Inflammatory macrophage treated with lipopolysaccharide for 4 hours (primary cell): ENCODE data around the gene GOLGA8M.
"Not testable (repeated sequence)": the region's sequence is repeated elsewhere in the genome, so short reads cannot be mapped to it uniquely, and the experiment has no call there.

Experiments used
- DNase-seq: peaks from one replicate; pipeline ENCODE4 v3.0.0-alpha.2; 2020

GOLGA8M gene, protein sequence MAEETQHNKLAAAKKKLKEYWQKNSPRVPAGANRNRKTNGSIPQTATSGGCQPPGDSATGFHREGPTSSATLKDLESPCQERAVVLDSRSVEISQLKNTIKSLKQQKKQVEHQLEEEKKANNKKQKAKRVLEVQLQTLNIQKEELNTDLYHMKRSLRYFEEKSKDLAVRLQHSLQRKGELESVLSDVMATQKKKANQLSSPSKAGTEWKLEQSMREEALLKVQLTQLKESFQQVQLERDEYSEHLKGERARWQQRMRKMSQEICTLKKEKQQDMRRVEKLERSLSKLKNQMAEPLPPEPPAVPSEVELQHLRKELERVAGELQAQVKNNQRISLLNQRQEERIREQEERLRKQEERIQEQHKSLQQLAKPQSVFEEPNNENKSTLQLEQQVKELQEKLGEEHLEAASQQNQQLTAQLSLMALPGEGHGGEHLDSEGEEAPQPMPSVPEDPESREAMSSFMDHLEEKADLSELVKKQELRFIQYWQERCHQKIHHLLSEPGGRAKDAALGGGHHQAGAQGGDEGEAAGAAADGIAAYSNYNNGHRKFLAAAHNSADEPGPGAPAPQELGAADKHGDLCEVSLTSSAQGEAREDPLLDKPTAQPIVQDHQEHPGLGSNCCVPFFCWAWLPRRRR

DNA sequence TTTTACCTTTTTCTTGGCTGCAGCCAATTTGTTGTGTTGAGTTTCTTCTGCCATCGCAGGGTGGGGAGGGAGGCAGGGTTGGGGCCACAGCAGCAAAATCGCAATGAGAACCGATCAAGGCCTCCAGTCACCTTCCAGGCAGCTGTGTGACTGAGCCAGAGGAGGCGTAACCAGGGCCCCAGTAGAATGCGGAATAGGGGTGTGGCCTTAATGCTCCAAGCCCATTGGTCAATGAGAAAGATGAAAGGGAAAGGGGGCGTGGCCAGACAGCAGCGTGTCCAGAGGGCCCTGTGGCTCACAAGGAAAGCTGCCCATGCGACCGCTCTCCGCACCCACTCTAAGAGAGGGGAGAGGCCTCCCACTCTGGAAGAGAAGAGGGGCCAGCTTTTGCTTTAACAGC, at the start of gene GOLGA8M:
Gene GOLGA8M (minus strand): TSS at position 152 of the 400 bp plus-strand sequence. CDS start 98 bp downstream, at position 54.
- DNase-seq = not testable (repeated sequence)

DNA sequence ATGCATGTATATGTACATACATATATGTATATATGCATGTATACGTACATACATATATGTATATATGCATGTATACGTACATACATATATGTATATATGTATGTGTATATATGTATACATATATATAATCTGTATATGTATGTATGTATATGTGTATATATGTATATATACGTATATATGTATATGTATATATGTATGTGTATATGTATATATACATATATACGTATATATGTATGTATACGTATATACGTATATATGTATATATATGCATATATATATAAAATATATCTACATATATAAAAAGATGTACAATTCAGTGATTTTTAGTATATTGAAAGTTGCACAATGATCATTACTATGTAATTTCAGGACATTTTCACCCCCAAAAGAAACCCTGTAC, 30.7 kb upstream of the GOLGA8M start:
- DNase-seq = not testable (repeated sequence)

DNA sequence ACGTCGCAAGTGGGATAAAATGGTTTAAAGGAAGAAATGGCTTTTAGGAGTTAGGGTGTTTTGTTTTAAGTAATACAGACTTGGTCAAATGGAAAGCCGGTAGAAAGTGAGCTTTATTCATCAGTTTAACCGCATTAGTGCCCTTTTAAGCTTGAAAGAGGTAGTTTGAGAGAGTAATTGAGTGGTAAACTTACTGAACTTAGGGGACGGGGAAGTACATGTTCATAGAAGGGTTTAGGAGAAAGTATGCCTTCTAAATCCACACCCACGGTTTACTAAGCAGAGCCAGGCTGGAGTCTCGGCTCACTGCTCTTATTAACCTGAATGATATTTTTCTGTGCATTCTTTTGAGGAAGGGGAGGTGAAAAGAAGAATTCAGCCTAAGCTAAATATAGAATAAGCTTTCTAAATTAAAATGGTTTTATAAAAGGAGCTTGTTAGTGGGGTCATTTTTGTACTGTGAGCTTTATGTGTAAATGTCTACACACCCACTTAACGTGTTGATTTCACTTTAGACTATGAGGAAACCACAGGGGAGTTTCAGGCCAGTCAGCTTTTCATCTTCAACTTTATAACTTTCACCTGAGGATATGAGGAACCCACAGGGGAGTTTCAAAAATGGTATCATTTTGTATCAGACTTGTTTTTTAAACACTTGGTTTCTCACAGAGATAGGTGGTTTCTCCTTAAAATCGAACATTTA, 26.5 kb upstream of the GOLGA8M start:
- not testable (repeated sequence) for DNase-seq

DNA sequence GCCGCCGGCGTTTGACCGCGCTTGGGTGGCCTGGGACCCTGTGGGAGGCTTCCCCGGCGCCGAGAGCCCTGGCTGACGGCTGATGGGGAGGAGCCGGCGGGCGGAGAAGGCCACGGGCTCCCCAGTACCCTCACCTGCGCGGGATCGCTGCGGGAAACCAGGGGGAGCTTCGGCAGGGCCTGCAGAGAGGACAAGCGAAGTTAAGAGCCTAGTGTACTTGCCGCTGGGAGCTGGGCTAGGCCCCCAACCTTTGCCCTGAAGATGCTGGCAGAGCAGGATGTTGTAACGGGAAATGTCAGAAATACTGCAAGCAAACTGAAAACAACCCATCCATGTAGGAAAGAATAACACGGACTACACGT, 26.0 kb upstream of the GOLGA8M start:
- DNase-seq = not testable (repeated sequence)

DNA sequence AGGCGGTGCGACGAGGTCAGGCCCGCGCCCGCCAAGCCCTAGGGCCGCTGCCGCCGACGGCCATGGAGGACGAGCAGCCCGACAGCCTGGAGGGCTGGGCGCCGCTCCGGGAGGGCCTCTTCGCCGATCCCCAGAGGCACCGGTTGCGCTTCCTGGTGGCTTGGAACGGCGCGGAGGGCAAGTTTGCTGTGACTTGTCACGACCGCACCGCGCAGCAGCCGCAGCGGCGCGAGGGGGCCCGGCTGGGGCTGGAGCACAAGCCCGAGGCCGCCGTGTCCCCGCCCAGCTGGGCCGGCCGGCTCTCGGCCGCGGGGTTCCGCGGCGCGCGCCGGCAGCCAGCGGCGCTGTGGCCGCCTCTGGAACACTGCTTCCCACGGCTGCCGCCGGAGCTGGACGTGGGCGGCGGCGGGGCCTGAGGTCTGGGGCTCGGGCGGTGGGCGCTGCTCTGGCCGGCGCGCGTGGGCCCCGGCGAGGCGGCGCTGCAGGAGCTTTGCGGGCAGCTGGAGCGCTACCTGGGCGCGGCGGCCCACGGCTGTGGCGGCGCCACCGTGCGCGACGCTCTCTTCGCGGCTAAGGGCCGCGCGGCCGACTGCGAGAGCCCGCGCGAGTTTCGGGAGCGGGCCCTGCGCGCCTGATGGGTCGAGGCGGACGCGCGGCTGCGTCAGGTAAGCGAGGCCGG, 25.4 kb upstream of the GOLGA8M start:
- peak; percentile 26 for DNase-seq

DNA sequence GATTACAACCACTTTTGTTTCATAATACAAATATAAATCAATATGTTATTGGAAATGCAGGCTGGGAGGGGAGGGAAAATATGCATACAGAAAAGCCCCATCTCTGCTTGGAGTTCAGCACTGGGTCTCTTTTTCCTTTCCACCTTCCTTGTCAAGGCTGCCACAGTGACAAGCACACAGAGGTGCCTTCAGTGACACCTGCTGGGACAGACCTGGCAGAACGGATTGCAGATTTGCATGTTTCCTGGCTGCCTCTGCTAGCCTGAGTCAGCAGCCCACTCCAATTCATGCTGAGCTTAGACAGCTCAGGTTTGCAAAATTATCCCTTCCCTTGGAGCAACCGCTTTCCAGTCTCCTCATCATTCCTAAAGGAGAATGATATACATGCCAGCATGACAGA, 15.8 kb upstream of the GOLGA8M start:
- not testable (repeated sequence) for DNase-seq

DNA sequence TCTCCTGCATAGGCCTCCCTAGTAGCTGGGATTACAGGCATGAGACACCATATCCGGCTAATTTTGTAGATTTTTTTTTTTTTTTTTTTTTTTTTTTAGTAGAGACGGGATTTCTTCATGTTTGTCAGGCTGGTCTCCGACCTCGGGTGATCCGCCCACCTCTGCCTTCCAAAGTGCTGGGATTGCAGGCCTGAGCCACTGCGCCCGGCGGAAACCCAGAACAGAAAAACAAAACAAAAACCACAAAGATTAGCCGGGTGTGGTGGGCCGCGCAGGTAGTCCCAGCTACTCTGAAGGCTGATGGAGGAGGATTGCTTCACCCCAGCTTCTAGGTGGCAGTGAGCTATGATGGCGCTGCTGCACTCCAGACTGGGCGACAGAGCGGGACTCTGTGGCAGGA, 14.8 kb upstream of the GOLGA8M start:
- DNase-seq = not testable (repeated sequence)

DNA sequence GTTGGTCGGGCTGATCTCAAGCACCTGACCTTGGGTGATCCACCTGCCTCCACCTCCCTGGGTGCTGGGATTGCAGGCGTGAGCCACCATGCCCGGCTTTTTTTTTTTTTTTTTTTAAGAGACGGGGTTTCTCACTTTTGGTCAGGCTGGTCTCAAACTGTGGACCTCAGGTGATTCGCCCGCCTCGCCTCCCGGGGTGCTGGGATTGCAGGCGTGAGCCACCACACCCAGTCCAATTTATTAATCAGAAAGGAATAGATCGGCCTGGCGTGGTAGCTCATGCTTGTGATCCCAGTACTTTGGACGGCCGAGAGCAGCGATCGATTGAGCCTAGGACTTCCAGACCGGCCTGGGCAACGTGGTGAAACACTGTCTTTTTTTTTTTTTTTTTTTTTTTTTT, 13.9 kb upstream of the GOLGA8M start:
- no peak for DNase-seq

DNA sequence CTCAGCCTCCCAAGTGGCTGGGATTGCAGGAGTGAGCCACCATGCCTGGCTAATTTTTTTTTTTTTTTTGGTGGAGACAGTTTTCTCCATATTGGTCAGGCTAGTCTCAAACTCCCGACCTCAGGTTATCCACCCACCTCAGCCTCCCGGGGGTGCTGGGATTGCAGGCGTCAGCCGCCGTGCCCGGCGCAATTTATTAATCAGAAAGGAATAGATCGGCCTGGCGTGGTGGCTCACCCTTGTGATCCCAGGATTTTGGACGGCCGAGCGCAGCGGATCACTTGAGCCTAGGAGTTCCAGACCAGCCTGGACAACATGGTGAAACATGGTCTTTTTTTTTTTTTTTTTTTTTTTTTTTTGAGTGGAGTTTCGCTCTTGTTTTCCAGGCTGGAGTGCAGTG, 13.3 kb upstream of the GOLGA8M start:
- DNase-seq = no peak

DNA sequence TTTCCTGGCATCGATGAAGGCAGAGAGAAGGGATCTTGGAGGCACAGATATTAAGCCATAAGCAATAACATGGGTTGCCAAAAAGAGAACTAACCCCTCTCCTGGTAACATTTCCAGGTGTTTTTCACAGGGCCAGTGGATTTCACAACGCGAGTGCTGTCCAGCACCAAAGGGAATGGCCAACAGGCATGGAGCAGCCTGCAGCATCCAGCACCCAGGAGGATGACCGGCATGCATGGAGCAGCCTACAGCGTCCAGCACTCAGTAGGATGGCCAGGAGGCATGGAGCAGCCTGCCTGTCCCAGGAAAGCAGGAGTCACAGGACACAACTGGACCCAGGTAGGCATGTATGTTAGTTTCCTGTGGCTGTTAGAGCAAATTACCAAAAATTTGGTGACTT, 11.8 kb upstream of the GOLGA8M start:
- DNase-seq = not testable (repeated sequence)

DNA sequence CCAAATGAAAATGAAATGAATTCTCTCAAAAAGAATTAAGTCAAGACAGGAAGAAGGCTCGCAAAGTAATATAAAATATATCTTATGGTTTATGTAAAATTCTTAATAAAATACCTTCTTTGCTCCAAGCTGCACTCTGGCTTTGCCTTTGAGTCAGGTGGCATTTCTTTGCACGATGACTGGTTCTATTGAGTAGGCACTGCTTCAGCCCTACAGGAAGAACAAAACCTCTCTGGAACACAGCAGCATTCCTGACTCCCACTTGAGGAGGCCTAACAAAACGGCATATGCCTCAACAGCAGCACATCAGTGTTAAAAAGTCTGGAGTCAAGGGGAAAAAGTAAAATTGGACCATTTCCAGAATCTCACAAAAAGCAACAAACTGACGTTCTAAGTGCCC, 7.4 kb upstream of the GOLGA8M start:
- not testable (repeated sequence) for DNase-seq

DNA sequence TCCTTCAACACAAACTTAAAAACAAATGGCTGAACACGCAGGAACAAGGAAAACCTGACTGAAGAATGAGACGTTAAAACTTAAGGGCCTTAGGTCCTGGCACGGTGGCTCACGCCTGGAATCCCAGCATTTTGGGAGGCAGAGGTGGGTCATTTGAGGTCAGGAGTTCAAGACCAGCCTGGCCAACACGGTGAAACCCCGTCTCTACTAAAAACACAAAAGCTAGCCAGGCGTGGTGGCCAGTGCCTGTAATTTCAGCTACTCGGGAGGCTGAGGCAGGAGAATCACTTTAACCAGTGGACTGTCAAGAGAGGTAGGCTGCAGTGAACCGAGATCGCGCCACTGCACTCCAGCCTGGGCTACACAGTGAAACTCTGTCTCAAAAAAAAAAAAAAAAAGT, 6.4 kb upstream of the GOLGA8M start:
- DNase-seq = not testable (repeated sequence)

DNA sequence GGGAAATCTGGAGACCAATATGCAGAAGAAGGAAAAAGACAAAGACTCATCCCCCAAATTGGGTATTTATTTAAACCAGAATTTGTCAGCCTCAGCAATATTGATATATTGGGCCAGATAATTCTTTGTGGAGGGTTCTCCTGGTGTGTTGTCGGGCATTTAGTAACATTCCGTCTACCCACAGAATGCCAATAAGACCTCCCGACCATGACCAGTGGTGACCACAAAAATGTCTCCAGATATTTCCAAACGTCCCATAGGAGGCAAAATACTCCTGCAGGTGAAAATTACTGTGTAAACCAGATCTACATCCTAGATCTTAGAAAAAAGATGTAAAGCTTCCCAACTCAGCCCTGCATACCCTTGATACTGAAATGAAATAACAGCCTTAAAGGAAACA, 2.0 kb upstream of the GOLGA8M start:
- DNase-seq = not testable (repeated sequence)

DNA sequence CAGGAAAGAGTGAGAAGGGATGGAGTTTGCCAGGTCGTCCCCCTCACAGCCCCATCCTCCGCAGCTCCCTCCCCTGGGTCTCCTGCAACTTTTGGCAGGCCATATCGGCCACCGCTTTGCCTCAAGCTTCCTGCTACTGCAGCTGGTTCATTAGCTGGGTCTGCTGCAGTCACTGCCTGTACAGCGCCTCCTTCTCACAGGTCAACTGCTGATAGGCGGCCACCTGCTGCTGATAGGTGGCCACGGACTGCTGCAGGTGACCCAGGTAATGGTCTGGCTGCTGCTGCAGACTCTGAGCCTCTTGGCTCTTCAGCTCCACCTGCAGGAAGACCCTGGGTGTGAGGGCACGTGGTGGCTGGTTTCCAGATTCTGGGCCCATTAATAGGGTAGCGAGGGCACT, 8.3 kb downstream of the GOLGA8M start:
- DNase-seq = not testable (repeated sequence)

DNA sequence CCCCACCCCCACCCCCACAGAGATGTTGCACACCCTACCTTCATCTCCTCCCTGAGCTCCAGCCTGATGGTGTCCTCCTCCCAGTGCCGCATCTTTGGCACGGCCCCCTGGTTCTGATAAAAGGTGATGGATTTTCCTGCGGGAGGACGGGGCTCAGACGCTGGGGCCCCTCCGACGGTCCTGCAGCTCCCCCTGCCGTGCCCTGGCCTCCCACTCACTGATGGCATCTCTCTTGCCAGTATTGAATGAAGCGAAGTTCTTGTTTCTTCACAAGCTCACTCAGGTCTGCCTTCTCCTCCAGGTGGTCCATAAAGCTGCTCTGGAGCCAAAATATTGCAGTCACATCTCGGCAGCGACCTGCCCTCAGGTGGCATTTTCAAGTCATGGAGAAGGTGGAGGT, 9.8 kb downstream of the GOLGA8M start:
- not testable (repeated sequence) for DNase-seq

DNA sequence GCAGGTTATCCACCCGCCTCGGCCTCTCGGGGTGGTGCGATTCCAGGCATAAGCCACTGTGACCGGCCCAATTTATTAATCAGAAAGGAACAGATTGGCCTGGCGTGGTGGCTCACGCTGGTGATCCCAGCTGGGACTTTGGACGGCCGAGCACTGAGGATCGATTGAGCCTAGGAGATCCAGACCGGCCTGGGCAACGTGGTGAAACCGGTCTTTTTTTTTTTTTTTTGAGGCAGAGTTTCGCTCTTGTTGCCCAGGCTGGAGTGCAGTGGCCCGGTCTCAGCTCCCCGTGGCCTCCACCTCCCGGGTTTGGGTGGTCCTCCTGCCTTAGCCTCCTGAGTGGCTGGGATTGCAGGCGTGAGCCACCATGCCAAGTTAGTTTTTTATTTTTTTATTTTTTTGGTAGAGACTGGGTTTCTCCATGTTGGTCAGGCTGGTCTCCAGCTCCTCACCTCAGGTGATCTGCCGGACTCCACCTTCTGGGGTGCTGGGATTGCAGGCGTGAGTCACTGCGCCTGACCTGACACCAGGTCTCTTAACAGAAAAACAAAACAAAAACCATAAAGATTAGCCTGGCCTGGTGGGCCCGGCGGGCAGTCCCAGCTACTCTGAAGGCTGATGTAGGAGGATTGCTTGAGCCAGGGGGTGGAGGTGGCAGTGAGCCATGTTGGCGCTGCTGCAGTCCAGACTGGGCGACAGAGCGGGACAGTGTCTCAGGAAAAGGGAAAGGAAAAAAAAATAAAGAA, 18.0 kb downstream of the GOLGA8M start:
- not testable (repeated sequence) for DNase-seq

DNA sequence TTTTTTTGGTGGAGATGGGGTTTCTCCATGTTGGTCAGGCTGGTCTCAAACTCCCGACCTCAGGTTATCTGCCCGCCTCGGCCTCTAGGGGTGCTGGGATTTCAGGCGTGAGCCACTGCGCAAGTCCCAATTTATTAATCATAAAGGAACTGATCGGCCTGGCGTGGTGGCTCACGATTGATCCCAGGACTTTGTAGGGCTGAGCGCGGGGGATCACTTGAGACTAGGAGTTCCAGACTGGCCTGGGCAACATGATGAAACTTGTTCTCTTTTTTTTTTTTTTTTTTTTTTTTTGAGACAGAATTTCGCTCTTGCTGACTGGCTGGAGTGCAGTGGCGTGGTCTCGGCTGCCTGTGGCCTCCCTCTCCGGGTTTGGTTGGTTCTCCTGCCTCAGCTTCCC, 19.2 kb downstream of the GOLGA8M start:
- DNase-seq = not testable (repeated sequence)

DNA sequence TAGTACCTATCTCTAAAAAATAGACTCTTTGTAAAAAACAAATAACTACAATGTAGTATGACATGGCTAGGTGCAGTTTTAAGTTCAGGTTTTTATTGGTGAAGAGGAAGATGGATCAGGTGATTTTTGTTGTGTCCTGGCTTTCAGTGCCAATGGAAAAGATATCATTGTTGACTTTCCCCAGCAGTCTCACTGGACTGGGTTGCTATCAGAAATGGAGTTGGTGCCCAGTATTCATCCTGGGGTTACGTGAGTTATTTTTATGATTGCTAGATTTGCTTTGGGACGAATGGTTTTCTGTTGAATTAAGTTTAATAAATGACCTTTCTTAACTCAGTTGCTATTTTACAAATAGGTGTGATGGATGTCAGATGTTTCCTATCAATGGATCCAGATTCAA, 38.7 kb downstream of the GOLGA8M start:
- not testable (repeated sequence) for DNase-seq

DNA sequence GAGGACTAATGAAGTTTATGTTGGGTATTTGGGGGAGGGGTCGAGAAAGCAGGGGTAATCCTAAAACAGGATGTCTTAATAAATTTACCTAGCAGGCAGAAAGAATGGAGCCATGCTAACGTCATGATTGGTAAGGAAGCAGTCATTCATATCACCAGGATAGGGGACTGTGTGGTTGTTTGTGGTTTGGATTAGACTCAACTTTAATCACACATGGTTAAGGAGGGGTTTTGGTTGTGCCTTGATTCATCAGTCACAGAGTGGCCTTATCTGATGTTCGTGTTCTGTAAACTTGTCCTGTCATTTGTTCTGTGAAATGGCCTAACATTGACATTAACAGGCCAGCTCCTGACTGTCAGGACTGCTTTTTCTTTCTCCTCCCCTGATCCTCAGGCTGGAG, 40.1 kb downstream of the GOLGA8M start:
- DNase-seq = not testable (repeated sequence)

DNA sequence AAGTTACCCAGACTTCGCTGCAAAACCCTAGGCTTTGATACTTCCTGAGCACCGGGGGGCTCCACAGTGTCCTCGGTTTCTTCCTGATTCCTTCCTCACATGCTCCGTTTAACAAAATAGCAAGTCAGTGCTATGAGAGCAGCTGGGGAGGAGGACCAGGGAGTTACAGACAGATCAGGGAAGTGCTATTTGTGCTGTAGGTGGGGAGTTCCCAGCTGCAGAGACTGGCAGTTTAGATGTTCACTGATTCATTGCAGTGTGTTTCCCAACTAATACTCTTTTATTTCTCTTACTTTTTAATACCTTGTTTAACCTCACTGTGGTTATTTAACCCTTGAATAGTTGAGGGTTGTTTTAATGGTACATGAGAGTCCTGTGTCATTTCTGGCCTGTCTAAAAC, 45.8 kb downstream of the GOLGA8M start:
- DNase-seq = not testable (repeated sequence)

DNA sequence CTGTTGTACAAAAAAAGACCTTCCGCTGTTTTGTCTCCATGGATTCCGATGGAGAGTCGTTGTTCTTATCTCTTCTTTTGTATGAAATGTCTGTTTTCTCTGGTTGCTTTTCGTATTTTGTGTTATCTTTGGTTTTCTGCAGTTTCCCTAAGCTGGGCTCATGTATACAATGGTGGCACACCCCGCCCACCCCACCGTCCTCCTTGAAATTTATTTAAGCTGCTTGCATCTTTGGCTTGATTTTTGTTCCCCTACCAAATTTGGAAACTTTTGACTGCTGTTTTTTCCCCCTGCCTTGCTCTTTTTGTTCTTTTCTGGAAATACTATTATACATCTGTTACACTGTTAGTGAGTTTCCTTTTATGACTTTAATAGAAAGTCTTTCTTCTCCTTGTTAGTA, 47.6 kb downstream of the GOLGA8M start:
- not testable (repeated sequence) for DNase-seq

DNA sequence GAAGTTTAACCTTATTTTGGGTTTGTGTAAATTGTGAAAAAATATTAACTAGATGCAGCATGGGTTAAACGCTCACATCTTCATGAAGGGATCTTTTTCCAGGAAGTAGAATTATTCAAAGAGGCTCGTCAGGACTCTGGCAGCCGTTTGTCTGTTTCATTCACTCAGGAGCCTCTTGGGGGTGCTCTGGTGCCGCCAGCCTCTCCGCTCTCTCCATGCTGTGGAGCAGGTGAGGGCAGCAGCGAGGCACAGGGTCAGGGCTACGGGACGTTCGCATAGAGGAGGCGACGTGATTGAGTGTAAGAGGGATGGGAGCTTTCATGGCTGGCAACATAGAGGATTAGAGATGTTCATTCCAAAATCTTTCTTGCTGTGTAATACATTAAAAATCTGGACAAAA, 48.5 kb downstream of the GOLGA8M start:
- not testable (repeated sequence) for DNase-seq
